Activated CD4-positive, alpha-beta T cell treated with anti-CD3 and anti-CD28 coated beads, Interleukin-2, Interleukin-6, amounts not matched to agents 100 ng/mL and 50 ng/mL, durations not matched to agents 16 hours and 8 hours (primary cell): ENCODE data around the gene ATP1B2.
"Not testable (repeated sequence)": the region's sequence is repeated elsewhere in the genome, so short reads cannot be mapped to it uniquely, and the experiment has no call there.

ENCODE experiments used
- DNase-seq: peaks from one replicate; pipeline ENCODE4 v3.0.0-alpha.2; 2020

The ATP1B2 gene

DNA sequence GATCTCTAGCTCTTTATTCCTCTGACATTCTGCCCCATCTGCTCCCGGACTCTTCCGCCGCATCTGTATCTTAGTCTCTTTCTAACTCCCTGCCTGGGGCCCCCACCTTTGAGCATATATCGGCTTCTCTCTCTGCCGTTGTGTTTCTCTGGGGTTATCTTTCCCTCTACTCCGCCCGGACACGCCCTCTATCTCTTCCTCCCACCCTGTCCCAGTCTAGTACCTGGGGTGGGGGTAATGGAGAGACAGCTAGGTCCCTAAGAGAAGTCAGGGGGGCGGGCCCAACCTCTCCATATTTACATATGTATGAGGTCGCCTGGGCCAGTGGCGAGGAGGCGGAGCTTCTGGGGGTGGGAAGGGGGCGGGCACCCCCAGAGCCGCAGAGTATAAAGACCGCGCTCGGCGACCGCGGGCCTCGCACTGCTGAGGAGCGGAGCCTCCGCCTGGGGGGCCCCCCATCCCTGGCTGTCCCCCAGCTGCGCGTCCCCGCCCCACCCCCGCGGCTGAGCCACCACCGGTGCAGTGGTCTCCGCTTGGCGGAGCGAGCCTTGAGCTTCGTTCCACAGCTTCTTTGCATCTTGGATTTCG lies at the start of gene ATP1B2:
Gene ATP1B2, plus strand, starts transcription at position 418 of the 588 bp plus-strand sequence. CDS start 593 bp downstream, outside the sequence.
- DNase-seq, result peak; percentile 51

DNA sequence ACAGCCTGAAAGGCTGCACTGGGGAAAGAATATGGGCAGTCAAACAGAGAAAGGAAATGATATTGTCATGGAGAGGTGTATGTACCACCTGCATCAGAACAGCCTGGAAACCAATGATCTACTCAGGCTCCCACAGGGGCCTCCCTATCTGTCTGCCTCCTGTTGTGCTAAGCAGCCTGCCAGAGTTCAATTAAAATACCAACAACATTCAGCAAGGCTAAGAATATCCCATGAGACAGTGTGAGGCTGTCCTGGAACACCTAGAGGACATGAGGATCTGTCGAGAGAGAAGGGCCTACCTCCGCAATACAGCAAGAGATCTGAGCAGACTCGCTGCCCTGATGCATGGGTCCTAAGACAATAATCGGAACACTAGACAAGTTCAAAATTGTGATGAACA lies 44.4 kb upstream of the ATP1B2 start:
- no peak for DNase-seq

DNA sequence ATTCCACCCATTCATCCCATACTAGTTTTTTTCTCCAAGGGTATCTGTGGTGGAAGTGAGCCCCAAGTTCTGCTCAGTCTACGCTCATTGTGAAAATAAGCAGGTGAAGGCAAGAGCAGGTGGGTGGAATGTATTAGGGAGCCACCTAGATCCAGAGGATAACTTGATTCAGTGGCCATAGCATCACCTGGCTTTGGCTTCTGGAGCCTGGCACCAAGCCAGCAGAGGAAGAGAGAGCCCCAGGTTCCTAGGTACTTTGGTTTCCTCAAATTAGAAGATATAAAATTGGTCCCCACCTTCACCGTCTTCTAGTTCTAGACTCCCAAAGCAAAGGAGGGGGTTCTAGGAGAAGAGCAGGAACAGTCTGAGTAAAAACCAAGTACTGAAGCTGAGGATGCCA lies 40.1 kb upstream of the ATP1B2 start:
- DNase-seq, result no peak

DNA sequence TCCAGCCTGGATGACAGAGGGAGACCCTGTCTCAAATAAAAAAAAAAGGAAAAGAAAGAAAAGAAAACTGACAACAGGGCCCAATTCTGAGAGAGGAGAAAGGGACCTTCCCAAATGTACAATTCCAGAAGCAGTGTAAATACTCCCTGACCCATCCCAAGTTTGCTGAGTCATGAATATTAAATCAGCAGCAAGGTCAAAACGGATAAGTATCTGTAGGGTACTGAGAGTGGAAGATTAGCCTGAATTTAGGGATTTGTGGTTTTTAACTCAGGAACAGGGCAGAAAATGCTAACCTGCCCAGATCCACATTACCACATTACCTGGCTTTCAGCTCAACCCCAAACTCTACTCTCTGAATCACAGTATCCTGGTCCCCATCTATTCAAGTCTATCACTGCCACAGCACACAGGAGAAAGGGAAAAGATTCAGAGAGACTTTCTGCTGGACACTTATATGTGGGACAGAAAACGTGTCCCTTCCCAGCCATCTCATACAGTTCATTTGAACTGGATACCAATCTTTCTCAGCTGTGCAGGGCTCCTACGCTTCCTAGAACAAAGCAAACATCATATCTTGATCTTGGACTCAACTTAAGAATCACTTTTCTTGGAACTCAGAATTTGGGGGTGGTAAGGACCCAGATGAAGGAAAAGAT lies 39.0 kb upstream of the ATP1B2 start:
- DNase-seq, result no peak

DNA sequence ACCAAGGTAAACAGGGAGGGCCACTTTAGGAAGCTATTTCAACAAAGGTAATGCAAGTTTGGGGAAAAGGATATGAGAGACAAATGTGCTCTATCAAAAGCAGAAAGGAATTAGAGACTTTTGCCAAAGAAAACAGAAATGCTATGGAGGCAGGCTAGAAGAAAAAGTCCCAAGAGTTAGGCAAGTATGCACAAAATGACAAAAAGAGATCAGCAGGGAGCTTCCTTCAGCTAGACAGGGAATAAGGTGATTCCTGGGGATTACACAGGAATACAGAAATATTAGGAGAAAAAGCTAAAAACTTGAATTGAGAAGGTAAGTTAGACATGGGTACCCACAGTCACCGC lies 38.5 kb upstream of the ATP1B2 start:
- DNase-seq, result no peak

DNA sequence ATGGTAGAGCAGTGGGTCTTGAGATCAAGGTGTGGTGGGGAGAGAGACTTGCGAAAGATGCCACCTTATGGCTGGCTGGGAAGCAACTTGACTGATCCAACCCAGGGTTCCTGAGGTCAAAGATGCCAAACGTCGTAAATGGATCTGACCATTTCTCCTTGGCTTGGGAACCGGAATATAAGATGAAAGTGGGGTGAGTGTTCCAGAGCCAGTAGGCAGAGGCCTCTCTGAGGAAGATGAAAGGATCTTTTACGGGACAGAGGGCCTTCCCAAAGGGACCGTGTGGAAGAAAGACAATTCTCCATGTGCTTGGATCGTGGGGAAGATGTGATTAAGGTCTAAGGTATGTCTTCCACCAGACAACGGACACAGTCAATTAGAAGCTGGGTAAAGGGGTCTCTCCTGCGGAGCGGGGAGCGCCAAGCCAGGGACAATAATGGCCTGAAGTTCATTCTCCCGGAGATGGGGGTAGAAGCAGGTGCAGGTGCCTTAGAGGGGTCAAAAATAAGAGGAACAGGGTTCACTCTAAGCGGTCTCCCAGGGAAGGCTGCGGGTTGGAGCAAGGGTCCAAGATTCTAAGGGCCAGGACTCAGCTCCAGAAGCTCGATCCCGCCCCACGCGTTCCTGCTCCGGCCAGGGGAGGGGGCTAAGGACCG lies 36.8 kb upstream of the ATP1B2 start:
- peak; percentile 17 for DNase-seq

GRCh38 chr17:7614425-7615264 lies 36.1 kb upstream of the ATP1B2 start, which contains the start of gene FXR2:
FXR2 (minus strand) TSS chr17:7614897; CDS start chr17:7614532, 365 bp downstream.
- peak; percentile 100 for DNase-seq

- DNase-seq, result no peak
Observed at GRCh38 chr17:7615265-7615747, 35.4 kb upstream of the ATP1B2 start.

DNA sequence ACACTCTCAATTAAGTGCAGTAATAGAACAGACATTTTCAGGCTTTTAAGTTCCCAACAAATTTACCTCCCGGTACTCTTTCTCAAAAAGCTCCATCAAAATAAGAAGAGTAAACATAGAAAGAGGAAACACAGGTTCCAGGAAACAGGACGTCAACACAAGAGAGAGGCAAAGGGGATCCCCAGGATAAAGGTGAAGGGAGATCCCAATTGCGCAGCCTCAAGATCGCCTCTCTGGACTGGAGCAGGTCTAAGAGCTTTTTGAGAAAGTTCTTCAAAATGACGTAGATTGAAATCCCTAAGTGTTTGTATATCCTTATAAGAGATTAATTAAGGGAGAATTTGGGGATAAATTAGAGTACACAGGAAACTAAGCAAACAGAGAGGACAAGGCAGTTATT lies 32.1 kb upstream of the ATP1B2 start:
- no peak for DNase-seq

DNA sequence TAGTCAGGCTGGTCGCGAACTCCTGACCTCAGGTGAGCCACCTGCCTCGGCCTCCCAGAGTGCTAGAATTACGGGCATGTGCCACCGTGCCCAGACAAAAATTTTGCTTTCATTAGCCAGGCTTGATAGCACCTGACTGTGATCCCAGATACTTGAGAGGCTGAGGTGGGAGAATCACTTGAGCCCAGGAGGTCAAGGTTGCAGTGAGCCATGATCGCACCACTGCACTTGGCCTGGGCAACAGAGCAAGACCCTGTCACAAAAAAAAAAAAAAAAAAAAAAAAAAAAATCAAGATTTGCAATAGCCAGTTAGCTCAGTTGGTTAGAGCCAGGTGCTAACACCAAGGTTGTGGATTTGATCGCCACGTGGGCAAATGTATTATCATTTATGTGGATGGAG lies 29.9 kb upstream of the ATP1B2 start:
- no peak for DNase-seq

- DNase-seq, result no peak
Observed at GRCh38 chr17:7623661-7624060, 27.1 kb upstream of the ATP1B2 start.

DNA sequence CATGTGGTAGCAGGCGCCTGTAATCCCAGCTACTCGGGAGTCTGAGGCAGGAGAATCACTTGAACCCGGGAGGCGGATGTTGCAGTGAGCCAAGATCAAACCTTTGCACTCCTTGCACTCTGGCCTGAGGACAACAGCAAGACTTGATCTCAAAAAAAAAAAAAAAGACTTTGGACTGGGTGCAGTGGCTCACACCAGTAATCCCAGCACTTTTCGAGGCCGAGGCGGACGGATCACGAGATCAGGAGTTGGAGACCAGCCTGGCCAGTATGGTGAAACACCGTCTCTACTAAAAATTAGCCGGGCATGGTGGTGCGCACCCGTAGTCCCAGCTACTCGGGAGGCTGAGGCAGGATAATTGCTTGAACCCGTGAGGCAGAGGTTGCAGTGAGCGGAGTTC lies 25.0 kb upstream of the ATP1B2 start:
- DNase-seq, result not testable (repeated sequence)

DNA sequence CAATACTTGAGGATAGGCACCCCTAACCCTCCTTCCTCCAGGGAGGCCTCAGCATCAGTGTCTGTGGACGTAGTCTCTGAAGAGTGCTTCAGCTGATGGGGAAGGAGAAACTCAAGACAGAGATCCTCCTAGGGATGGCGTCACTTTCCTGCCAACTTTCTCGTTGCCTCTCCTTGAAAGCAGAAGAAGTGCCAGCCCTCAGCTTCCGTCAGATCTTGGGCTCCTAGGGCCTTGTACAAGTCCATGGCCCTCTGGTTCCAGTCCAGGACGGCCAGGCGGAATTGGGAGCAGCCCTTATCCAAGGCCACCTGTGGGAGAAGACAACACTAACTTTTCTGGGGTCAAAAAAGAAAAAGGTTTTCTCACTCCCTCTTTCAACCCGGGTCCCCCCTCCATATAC lies 24.4 kb upstream of the ATP1B2 start:
- no peak for DNase-seq

GRCh38 chr17:7626956-7627249 lies 23.8 kb upstream of the ATP1B2 start:
- DNase-seq, result no peak

DNA sequence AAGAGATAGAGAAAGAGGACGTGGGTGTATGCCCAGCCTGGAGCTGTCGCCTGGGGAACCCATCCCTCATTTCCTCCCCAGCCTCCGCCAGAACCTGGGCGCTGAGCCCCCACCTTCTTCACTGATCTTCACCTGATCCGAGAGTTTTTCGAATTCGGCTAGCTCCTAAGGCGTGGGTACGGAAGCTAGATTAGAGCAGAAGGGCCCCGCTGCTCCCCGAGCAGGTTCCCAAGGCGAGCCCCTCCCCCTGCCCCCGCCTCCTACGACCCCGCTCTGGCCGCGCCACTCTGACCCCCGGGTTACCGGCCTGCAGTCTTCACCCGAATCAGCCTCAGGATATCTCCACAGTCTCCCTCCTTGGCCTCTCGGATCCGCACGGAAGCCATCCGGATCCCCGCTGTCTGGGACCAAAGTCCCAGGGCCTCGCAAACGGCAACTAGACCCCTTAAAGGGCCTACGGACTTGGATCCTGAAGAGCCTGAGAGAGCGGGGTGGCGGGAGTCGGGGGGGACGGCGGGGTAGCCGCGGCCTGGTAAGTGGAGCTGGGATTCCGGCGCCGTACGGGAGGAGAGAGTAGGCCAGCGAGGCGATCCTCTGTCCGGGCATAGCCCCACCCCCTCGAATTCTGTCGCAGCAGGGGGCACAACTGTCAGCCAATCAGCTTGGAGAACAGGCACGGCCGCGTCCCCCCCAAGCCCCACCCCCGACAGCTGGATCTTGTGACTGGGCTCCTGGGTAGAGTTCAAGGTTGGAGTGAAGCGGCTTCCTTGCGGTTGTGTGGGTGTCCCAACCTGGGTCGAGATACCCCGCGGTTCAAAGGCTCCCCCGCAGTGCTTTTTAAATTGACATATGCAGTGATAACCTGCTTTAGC lies 23.2 kb upstream of the ATP1B2 start, which contains the start of gene SAT2:
Gene SAT2, minus strand, starts transcription at position 572 of the 872 bp plus-strand sequence. Its CDS starts 186 bp downstream, at position 386.
- DNase-seq, result peak; percentile 93

GRCh38 chr17:7629939-7630571 lies 20.7 kb upstream of the ATP1B2 start, which contains the start of gene SHBG:
SHBG (plus strand) TSS chr17:7630135; CDS start chr17:7630173, 38 bp downstream.
- no peak for DNase-seq

GRCh38 chr17:7631398-7632380 lies 19.0 kb upstream of the ATP1B2 start:
- no peak for DNase-seq

- DNase-seq, result peak; percentile 52
Observed at GRCh38 chr17:7632492-7632894, 18.2 kb upstream of the ATP1B2 start.

DNA sequence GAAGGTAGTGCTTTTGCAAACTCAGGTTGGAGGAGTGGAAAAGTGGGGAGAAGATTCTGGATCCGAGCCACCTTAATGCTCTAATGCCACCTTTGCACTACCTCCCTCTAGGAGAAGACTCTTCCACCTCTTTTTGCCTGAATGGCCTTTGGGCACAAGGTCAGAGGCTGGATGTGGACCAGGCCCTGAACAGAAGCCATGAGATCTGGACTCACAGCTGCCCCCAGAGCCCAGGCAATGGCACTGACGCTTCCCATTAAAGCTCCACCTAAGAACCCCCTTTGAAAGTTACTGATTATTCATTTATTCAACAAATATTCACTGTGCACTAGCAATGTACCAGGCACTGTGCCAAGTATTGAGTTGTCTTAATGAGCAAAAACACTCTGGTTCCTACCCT lies 17.6 kb upstream of the ATP1B2 start:
- no peak for DNase-seq

DNA sequence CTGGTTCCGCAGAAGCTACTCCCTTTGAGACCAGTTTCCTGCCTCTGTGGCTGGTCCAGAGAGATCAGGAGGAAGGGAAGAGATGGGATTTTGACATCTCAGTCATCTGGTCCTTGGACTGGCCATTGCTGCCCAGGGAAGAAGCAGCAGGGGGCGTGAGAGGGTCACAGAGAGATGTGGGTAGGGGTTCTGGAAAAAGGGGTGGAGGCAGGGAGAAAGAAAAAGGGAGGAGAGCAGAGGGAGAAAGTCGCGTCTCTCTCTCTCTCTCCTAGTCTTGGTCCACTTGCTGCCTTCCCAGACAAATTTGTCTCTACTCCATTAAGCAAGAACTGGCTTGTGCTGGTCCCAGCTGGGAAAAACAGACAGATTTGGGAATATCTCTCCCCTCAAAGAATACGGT lies 16.3 kb upstream of the ATP1B2 start:
- DNase-seq, result peak; percentile 21
